ENCODE data around the gene PIK3CB. TPM values are rescaled to one million over a fixed set of nuclear protein-coding genes. Genes with fewer than 3 reads are reported as not detected.

The PIK3CB gene
- total RNA-seq, 1 experiment from 2014 or later, result 16.4 TPM

- Histone ChIP-seq H3K36me3 (ENCODE audit: insufficient read depth, low read length, poor library complexity, severe bottlenecking) (no peaks in the 10 kb centered on the region), H3K4me1 (ENCODE audit: insufficient read depth, low read length, poor library complexity, severe bottlenecking) (no peaks in the 10 kb centered on the region), H3K4me3 (ENCODE audit: low read depth, low read length, poor library complexity, severe bottlenecking) (no peak overlapping the region), H3K27ac (ENCODE audit: low read depth, low read length, poor library complexity, severe bottlenecking) (no peak overlapping the region), H3K27me3 (replicated peaks; ENCODE audit: insufficient read depth, low read depth, low read length, poor library complexity) (no peaks in the 10 kb centered on the region), H3K9me3 (ENCODE audit: low read depth, low read length, poor library complexity, severe bottlenecking) (no peaks in the 10 kb centered on the region)
- TF ChIP-seq, protein P1, sequence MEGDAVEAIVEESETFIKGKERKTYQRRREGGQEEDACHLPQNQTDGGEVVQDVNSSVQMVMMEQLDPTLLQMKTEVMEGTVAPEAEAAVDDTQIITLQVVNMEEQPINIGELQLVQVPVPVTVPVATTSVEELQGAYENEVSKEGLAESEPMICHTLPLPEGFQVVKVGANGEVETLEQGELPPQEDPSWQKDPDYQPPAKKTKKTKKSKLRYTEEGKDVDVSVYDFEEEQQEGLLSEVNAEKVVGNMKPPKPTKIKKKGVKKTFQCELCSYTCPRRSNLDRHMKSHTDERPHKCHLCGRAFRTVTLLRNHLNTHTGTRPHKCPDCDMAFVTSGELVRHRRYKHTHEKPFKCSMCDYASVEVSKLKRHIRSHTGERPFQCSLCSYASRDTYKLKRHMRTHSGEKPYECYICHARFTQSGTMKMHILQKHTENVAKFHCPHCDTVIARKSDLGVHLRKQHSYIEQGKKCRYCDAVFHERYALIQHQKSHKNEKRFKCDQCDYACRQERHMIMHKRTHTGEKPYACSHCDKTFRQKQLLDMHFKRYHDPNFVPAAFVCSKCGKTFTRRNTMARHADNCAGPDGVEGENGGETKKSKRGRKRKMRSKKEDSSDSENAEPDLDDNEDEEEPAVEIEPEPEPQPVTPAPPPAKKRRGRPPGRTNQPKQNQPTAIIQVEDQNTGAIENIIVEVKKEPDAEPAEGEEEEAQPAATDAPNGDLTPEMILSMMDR (conservative IDR thresholded peaks at IDR 0.05; ENCODE audit: low read depth, low read length), result no peak
- TF ChIP-seq EZH2 (IDR thresholded peaks at IDR 0.05; ENCODE audit: borderline replicate concordance, low read depth, low read length, poor library complexity, severe bottlenecking), result no peak
- intact Hi-C loops (cut with micrococcal nuclease; ENCODE audit: unreplicated experiment), result no loop called here
- ChIA-PET POLR2A (ENCODE audit: low non-redundant PET) (no interaction called here), CTCF (no interaction called here)
- BruUV-seq (replicated peaks), result no TSS peak
- no peak for DNase-seq (ENCODE audit: low spot score)
These were observed 20.2 kb upstream of the PIK3CB start for GRCh38 chr3:138854940-138855339.

DNA sequence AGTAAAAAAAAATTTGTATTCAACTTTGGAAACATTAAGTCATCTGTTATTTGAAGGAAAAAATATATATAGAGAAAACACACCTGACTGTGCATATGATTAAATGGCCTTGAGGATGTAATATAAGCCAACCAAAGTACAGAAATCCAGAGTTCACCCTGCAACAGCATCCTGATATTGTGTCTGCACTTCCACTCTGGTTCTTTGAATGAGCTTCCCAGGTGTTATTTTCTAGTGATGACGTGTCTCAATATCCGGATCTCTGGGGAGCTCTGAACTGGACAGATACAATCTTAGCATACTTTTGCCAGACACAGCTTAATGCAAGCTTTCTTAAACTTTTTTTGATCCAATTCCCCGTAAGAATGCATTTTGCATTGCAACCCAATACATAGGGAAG, 19.5 kb upstream of the PIK3CB start:
- BruUV-seq (replicated peaks), result no TSS peak
- Histone ChIP-seq H3K27me3 (replicated peaks; ENCODE audit: insufficient read depth, low read depth, low read length, poor library complexity) (no peaks in the 10 kb centered on the region), H3K4me3 (ENCODE audit: low read depth, low read length, poor library complexity, severe bottlenecking) (no peak overlapping the region), H3K9me3 (ENCODE audit: low read depth, low read length, poor library complexity, severe bottlenecking) (no peaks in the 10 kb centered on the region), H3K27ac (ENCODE audit: low read depth, low read length, poor library complexity, severe bottlenecking) (no peak overlapping the region), H3K4me1 (ENCODE audit: insufficient read depth, low read length, poor library complexity, severe bottlenecking) (no peaks in the 10 kb centered on the region), H3K36me3 (ENCODE audit: insufficient read depth, low read length, poor library complexity, severe bottlenecking) (no peaks in the 10 kb centered on the region)
- intact Hi-C loops (cut with micrococcal nuclease; ENCODE audit: unreplicated experiment), result no loop called here
- TF ChIP-seq, protein P1 (conservative IDR thresholded peaks at IDR 0.05; ENCODE audit: low read depth, low read length), result no peak
- TF ChIP-seq EZH2 (IDR thresholded peaks at IDR 0.05; ENCODE audit: borderline replicate concordance, low read depth, low read length, poor library complexity, severe bottlenecking), result no peak
- ChIA-PET POLR2A (ENCODE audit: low non-redundant PET) (no interaction called here), CTCF (no interaction called here)
- DNase-seq (ENCODE audit: low spot score), result no peak

GRCh38 chr3:138850151-138850550, 15.4 kb upstream of the PIK3CB start:
- intact Hi-C loops (cut with micrococcal nuclease; ENCODE audit: unreplicated experiment), result no loop called here
- Histone ChIP-seq H3K27ac (ENCODE audit: low read depth, low read length, poor library complexity, severe bottlenecking) (no peak overlapping the region), H3K4me3 (ENCODE audit: low read depth, low read length, poor library complexity, severe bottlenecking) (no peak overlapping the region), H3K27me3 (replicated peaks; ENCODE audit: insufficient read depth, low read depth, low read length, poor library complexity) (no peaks in the 10 kb centered on the region), H3K4me1 (ENCODE audit: insufficient read depth, low read length, poor library complexity, severe bottlenecking) (no peaks in the 10 kb centered on the region), H3K9me3 (ENCODE audit: low read depth, low read length, poor library complexity, severe bottlenecking) (no peaks in the 10 kb centered on the region), H3K36me3 (ENCODE audit: insufficient read depth, low read length, poor library complexity, severe bottlenecking) (no peaks in the 10 kb centered on the region)
- ChIA-PET POLR2A (ENCODE audit: low non-redundant PET) (no interaction called here), CTCF (interaction anchor here (0.7 kb wide), 1 partner anchor 374 kb away, joined by 4 read pairs; no protein-coding TSS in a partner anchor)
- BruUV-seq (replicated peaks), result no TSS peak
- no peak for DNase-seq (ENCODE audit: low spot score)
- TF ChIP-seq, protein P1 (conservative IDR thresholded peaks at IDR 0.05; ENCODE audit: low read depth, low read length), result no peak

All from A673 (cell line).